Stomach (tissue), 4 donors: Measurements from ENCODE around the gene DPP6.
"Not testable (repeated sequence)": the region's sequence is repeated elsewhere in the genome, so short reads cannot be mapped to it uniquely, and the experiment has no call there.

Experiments
- POLR2A ChIP-seq, 4 donors: fragments of 450-650 bp; IDR thresholded peaks; one replicate each; pipeline ENCODE4 v1.6.1; 2016; ENCODE audit warnings: antibody characterized with exemption in 4 of 4, control low read depth in 2 of 4, mild to moderate bottlenecking in 1 of 4, moderate library complexity in 1 of 4
- POLR2AphosphoS5 ChIP-seq, 3 donors: sonication (generic); formaldehyde crosslinking; IDR thresholded peaks; one replicate each; pipeline ENCODE4 v1.6.1; 2016; ENCODE audit warnings: antibody characterized with exemption in 3 of 3
- TF ChIP-seq, protein P1 (sequence below), 7 experiments: fragments of 450-650 bp in 4 of 7; fragments of 200-600 bp in 3 of 7; sonication (generic) in 3 of 7; IDR thresholded peaks; one replicate each; pipeline ENCODE4 v1.5.1; 2016 to 2019; ENCODE audit warnings: antibody characterized with exemption in 7 of 7, control low read depth in 2 of 7, mild to moderate bottlenecking in 1 of 7

DNA sequence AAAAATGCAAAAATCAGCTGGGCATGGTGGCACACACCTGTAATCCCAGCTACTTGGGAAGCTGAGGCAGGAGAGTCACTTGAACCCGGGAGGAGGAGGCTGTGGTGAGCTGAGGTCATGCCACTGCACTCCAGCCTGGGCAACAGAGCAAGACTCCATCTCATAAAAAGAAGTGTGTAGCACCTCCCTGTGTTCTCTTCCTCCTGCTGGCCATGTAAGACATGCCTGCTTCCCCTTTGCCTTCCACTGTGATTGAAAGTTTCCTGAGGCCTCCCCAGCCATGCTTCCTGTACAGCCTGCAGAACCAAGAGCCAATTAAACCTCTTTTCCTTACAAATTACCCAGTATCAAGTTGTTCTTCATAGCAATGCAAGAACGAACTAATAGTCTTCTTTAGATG, 870.3 kb downstream of the DPP6 start:
- TF ChIP-seq, protein P1, sequence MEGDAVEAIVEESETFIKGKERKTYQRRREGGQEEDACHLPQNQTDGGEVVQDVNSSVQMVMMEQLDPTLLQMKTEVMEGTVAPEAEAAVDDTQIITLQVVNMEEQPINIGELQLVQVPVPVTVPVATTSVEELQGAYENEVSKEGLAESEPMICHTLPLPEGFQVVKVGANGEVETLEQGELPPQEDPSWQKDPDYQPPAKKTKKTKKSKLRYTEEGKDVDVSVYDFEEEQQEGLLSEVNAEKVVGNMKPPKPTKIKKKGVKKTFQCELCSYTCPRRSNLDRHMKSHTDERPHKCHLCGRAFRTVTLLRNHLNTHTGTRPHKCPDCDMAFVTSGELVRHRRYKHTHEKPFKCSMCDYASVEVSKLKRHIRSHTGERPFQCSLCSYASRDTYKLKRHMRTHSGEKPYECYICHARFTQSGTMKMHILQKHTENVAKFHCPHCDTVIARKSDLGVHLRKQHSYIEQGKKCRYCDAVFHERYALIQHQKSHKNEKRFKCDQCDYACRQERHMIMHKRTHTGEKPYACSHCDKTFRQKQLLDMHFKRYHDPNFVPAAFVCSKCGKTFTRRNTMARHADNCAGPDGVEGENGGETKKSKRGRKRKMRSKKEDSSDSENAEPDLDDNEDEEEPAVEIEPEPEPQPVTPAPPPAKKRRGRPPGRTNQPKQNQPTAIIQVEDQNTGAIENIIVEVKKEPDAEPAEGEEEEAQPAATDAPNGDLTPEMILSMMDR (IDR thresholded peaks at IDR 0.05) = not testable (repeated sequence)
- not testable (repeated sequence) for TF ChIP-seq POLR2A, POLR2AphosphoS5 (IDR thresholded peaks at IDR 0.05)
